HG03060 (cell line): Measurements from ENCODE around the gene TBL3.

Experiments
- ATAC-seq: cut with Tn5 transposase; IDR thresholded peaks from one replicate; pipeline ENCODE4 v1.9.1; 2021; ENCODE audit warnings: low read depth, moderate number of reproducible peaks; ENCODE audit not compliant: unreplicated experiment

Gene TBL3

DNA sequence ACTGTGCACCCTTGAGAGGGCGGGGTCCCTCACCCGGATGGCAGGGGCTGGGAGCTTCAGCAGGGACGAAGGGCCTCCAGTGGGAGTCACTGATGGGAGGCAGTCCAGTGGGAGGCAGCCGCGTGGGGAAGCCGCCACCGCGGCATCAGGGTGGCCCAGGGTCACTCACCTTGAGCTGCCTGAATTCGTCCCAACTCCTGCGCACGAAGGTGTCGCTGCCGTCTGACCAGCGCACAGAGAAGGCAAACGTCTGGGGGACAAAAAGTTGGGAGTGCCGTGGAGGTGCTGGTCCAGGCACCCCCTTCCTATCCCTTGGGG lies 8.9 kb downstream of the TBL3 start:
- no peak for ATAC-seq

DNA sequence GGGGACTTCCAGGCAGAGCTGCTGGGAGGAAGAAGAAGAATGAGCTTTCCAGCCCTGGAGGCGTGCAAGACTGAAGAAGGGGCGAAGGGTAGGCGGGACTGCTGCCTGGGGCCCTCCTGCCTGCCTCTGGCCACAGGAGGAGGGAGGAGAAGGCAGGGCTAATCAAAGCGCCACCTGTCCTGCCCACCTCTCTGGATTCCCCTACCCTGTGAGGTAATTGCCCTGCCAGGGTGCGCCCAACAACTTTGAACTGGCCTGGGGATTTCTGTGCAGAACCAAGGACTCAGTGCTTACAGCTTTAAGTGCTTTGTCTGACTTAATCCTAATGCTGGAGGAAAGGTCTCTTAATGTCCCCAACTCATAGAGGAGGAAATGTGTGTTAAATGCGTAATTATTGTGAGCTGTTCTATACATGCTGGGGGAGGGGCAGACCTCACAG lies 9.6 kb downstream of the TBL3 start, which contains the start of gene NOXO1:
Gene NOXO1, minus strand, starts transcription at position 72 of the 439 bp plus-strand sequence. CDS start 290 bp downstream, outside the sequence.
- no peak for ATAC-seq

DNA sequence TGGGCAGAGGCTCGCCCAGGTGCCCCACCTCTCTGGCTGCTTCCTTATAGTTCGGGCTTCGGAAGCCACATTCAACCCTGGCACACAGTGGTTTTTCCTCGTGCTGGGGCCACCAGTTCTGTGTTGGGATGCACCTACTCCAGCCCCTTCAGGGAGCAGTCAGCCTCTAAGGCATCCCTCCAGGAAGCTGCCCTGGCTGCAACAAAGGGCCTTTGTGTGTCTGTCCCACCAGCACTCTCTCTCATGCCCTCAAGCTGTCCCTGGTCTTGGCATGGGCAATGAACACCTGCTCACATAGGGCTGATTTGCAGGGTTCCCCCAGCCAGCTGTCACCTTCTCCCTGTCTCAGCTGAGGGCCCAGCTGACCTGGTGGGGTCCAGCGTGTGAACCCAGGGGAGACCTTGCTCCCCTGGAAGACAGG lies 10.2 kb downstream of the TBL3 start:
- ATAC-seq = no peak

DNA sequence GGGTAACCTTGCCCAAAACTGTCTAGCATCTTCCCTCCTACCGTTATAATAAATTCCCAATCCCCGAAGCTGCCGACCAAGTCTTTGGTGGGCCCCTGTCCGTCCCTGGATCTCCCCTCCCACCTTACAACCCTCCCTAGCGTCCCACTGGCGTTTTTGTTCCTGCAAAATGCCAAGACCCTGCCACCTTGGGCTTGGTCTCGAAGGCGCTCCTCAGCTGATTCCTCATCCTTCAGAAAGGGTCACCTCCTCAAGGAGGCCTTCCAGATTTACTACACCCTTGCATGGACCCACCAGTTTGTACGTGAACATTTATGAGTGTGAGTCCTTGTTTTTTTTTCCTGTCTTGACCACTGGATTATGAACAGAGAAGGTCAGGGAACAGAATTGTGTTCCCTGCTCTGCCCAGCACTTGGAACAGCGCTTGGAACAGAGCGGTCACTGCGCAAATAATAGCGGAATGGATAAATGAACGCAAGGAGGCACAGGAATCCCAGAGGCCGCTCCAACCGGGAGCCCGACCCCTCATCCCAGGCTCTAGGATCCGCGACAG lies 11.2 kb downstream of the TBL3 start:
- no peak for ATAC-seq

DNA sequence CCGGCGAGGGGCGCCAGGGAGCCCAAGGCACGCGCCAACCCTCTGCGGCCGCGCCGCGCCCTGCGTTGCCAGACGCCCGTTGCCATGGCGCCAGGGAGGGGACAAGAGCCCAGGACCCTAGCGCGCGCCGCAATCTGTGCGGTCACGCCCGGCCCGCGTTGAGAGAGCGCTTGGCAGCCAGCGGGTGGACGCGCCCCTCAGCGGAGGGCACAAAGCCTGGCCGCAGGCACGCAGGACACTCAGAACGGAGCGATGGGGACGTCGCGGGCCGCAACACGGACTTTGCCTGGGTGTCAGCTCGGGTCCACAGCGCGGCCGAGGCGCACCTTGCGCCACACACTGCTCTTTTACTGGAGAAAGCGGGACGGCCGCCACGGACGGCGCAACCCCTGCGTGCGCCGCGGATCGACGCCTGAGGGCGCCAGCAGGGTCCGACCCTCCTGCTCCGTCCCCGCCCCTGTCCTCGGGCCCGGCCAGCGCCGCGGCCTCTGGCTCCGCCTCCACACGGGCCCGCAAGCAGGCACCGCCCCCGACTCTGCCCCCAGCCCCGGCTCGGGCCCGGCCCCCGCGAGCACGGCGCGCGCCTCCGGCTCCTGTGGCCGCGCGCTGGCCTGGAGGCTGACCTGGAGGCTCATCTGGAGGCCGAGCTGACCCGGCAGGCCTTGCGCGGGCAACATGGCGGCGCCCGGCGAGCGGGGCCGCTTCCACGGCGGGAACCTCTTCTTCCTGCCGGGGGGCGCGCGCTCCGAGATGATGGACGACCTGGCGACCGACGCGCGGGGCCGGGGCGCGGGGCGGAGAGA lies 11.9 kb downstream of the TBL3 start, which contains the start of gene GFER:
Gene GFER, plus strand, starts transcription at position 650 of the 803 bp plus-strand sequence. Its CDS starts 26 bp downstream, at position 676.
- ATAC-seq = no peak

DNA sequence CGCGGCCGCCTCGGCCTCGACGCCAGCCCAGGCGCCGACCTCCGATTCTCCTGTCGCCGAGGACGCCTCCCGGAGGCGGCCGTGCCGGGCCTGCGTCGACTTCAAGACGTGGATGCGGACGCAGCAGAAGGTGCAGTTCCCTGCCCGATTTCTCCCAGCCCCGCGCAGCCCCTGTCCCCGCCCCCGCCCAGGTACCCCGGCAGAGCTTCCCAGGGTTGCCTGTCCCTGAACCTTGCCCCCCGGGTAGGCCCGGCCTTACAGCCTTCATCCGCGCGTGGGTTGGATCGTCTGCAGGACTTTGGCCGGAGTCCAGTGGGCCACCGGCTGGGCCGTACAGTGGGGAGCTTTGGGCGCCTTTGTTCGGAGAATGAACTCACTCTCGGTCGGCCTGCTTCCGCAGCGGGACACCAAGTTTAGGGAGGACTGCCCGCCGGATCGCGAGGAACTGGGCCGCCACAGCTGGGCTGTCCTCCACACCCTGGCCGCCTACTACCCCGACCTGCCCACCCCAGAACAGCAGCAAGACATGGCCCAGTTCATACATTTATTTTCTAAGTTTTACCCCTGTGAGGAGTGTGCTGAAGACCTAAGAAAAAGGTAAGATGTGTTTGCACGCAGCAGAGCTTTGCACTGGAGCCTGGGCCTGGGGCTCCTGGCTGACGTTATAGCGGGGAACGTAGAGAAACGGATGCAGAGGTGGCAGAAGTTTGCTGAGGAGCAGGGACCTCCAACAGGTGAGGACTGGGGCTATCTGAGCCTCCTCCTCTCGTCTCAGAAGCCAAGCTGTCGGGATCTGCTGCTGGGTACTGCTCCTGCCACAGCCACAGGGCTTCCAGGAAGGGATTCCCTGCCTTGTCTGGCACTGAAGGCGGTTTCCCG lies 12.7 kb downstream of the TBL3 start:
- no peak for ATAC-seq

DNA sequence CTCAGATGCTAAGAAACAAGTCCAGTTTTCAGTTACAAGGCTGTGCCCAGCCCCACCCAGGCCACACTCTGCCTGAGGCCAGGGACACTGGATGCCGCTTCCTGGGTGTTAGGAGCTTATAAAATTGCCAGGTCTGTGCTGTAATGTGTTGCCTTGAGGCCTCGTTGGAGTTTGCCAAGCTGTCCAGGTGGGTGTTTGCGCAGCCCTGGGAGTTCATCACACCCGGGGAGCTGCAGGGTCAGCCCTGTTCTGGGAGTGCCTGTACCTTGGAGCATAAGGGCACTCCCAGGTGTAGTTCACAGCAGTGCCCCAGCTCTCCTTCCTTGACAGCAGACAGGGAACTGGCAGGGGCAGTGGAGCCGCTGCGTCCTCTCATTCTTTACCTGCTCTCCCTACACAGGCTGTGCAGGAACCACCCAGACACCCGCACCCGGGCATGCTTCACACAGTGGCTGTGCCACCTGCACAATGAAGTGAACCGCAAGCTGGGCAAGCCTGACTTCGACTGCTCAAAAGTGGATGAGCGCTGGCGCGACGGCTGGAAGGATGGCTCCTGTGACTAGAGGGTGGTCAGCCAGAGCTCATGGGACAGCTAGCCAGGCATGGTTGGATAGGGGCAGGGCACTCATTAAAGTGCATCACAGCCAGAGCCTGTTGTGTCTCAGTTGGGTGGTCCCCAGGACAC lies 13.8 kb downstream of the TBL3 start:
- ATAC-seq = no peak

DNA sequence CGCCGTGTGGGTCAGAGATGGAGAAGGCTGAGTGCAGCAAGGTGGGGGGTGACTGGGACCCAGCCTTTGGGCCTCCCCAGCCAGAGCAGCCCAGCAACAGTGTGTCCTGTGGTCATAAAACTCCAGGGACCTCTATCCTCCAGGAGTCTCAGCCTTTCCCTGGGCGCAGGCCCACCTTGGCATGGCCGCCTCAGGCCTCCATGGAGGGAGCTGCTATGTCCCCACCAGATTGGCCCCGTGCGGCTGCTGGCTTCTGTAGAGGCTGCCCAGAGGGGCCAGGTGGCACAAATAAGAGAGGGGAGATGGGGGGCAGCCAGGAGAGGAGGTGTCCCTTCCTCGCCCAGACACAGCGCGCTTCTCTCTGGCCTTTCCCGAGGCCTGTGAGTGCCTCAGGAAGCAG lies 15.3 kb downstream of the TBL3 start:
- ATAC-seq = no peak

DNA sequence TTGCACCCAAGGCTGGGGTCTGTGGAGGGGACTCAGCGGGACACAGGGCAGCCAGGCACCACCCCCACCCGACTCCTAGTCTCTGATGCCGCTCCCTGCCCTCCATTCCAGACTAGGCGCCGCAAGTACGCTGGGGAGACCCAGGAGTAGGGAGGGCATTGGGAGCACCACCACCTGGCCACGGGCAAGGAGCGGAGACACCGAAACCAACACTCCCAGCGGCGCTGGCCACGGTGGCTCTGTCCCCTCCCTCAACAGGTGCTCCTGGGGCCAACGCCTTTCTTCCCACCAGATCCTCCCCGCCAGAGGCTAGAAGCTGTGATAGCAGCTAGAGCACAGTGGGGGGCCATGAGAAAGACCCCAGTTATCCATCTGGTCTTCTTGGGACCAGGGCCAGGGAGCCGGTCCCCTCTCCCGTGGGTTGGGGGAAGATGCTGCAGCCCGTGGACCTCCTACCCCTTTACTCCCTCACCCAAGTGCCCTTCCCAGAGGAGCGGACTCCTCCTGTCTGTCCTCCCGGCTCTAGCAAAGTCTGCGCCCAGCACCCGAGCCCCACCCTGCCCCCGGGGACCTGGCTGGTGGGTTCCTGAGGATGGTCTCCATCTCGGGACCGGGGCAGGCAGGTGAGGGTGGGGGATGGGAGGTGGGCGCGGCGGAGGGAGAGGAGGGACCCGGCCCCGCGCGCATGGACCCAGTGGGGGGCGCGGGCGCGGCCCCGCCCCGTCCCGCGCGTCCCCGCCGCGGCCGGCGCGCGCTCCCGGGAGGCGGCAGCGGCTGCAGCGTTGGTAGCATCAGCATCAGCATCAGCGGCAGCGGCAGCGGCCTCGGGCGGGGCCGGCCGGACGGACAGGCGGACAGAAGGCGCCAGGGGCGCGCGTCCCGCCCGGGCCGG lies 17.6 kb downstream of the TBL3 start, which contains the start of gene SYNGR3:
Gene SYNGR3, plus strand, starts transcription at position 762 of the 892 bp plus-strand sequence. CDS start 133 bp downstream, outside the sequence.
- no peak for ATAC-seq

DNA sequence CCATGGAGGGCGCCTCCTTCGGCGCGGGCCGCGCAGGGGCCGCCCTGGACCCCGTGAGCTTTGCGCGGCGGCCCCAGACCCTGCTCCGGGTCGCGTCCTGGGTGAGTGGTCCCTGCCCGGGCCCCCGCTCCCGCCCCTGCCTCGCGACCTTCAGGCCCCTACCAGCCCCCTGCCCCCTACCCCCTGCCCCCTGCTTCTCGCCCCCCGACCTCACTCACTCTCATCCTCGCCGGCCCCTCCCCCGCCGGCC lies 18.2 kb downstream of the TBL3 start:
- no peak for ATAC-seq

DNA sequence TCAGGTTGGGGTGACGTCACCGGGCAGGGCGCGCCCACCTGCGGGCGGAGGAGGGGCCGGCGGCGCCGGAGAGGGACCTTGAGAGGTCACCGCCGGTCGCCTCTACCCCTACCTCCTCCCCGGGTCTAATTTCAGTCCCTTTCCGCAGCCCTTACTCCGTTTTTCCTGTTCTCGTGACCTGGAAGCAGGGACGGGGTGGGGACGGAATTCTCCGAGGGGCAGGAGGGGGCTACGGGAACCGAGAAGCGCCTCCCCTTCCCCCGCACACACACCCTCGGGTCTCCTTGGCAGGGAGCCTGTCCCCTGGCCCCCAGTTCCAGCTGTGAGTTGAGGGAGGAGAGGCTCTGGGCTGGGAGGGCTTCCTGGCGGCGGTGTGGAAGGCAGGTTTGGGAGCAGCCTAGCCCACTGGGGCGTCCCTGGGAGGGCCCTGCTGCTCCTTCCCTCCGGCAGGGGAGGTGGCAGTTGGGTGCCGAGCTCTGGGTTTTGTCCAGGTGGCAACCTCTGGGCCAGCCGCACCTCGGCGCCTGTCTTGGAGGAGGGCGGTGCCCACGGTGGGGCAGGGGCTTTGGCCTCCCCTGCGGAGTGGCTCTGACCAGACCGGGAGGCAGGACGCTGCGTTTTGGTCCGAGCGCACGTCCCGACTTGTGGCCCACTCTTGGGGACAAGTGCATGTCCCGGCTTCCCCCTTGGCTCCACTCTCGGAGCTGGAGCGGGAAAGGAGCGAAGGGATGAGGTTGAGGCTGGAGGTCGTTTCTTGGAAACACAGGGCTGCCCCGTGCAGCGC lies 18.7 kb downstream of the TBL3 start:
- no peak for ATAC-seq

DNA sequence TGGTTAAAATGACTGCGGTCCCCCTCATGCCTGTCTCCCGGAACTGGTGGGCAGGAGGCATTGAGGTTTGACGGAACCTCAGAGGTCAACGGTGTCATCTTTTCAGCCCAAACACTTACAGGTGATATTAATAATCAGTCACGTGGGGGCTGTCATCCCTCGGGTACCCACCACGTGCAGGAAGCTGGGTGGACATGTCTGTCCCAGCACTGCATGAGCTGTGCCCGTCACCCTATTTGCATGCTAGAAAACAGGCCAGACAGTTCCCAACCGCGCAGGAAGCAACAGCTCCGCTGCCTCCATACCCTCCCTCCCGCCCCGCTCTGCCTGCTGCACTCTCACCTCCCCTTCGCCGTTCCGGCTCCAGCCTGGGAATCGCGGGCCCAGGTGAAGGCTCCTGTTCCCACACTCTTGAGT lies 19.3 kb downstream of the TBL3 start:
- ATAC-seq = peak; percentile 44

DNA sequence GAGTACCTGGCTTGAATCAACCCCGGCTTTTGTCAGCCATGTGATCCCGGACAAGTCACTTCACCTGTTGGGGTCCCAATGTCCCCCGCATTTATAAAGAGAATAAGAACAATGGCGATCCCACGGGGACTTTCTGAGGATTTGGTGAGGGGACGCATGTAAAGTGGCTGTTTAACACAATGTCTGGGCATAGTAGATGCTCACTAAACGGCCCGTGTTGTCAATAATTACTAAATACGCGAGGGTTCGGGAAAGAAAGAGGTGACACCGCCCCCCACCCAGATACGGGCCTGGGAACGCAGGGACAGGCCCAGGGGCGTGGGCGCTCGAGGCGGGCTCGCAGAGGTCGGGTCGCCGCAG lies 19.7 kb downstream of the TBL3 start:
- no peak for ATAC-seq

DNA sequence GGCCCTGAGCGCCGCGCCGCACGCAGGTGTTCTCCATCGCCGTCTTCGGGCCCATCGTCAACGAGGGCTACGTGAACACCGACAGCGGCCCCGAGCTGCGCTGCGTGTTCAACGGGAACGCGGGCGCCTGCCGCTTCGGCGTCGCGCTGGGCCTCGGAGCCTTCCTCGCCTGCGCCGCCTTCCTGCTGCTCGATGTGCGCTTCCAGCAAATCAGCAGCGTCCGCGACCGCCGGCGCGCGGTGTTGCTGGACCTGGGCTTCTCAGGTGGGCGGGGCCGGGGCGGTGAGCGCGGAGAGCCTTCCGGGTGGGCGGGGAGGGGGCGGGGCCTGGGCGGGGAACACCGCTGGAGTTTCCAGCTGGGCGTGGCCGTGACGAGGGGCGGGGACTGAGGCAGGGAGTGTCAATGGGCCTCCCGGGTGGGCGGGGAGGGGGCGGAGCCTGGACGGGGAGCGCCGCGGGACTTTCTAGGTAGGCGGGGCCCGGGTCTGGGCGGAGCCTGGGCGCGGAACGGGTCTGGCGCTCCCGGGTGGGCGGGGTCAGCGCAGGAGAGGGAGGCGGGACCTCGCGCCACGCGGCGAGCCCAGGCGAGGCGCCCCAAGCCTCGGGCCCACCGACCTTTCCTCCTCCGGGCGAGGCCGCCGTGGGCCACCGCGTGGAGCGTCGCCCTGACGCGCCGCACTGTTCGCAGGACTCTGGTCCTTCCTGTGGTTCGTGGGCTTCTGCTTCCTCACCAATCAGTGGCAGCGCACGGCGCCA lies 20.3 kb downstream of the TBL3 start:
- no peak for ATAC-seq

DNA sequence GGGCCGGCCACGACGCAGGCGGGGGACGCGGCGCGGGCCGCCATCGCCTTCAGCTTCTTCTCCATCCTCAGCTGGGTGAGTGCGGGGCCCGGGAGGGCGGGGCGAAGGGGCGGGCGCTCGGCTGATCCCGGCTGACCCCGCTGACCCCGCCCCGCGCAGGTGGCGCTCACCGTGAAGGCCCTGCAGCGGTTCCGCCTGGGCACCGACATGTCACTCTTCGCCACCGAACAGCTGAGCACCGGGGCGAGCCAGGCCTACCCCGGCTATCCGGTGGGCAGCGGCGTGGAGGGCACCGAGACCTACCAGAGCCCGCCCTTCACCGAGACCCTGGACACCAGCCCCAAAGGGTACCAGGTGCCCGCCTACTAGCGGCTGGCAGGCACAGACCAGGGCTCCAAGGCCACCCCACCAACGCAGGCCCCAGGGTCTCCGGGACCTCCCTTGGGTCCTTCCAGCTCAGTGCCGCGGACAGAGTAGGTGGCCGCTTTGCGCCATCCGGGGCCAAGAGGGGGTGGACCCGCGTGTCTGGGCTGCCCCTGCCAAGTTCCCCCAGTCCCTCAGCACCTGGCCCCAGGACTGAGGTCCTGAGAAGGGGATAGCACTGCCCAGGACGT lies 21.0 kb downstream of the TBL3 start:
- no peak for ATAC-seq

DNA sequence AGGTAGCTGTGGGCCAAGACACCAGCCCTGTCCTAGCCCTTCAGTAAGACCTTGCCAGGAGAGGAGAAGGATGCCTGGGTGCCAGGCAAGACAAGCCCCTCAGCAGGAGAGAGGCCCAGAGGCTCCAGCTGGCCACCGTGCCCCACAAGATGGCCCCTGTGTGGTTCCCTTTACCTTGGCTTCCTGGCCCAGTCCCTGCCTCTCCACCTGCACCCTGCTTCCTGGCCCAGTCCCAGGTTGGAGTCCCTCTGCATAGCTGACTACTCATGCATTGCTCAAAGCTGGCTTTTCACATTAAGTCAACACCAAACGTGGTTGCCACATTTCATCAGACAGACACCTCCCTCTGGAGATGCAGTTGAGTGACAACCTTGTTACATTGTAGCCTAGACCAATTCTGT lies 21.9 kb downstream of the TBL3 start:
- no peak for ATAC-seq

DNA sequence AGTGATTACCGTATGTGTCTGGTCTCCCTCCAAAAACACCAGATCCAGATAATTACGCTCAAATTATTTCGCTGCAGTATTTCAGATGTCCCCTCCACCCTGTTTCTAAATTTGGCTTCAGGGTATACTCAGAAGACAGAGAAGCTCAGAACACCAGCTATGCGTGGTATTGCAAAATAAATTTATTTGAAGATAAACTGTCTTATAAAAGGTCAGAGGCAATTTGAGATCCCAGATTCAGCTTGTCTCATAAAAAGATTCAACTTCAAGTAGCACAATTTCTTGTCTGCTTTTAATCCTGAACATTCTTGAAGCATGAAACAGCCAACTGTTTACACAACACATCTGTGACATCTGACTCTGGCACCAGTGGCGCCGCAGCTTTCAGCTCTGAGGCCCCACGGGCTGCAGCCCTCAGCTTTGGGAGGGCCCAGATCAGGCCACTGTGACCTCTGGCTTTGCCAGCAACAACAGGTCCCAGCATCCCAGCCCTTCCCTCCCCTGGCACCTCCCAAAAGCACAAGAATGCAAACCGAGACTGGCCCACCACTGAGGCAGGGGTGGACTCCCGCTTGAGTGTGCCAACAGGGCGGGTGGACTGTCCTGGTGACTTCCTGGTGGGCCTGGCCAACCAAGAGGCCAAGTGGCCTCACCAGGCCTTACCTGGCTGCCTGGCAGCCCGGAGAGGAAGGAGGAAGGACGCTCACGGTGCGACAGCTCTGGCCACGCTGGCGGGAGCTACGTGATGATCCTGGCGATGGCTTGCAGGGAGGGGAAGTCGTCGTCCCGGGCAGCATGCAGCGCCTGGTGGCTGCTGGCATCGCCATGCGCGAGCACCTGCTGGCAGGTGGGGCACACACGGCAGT lies 25.9 kb downstream of the TBL3 start:
- ATAC-seq = no peak
